SU-DHL-6 (cell line): ENCODE data around the gene ANTXR2.

Experiments used
- CTCF ChIP-seq: fragments of 200-600 bp; sonication (generic); IDR thresholded peaks from one replicate; pipeline ENCODE4 v1.5.1; 2017; ENCODE audit warnings: antibody characterized with exemption, mild to moderate bottlenecking, low read length, moderate library complexity; ENCODE audit not compliant: insufficient read depth, poor library complexity, severe bottlenecking
- EZH2phosphoT487 ChIP-seq: fragments of 200-600 bp; sonication (generic), shearing (Covaris generic); conservative IDR thresholded peaks from 2 replicates; pipeline ENCODE4 v1.6.1; 2018; ENCODE audit warnings: mild to moderate bottlenecking, antibody characterized with exemption, low read length, moderate library complexity, mixed read lengths

- TF ChIP-seq CTCF (no peak), EZH2phosphoT487 (no peak)
These were observed 216.8 kb downstream of the ANTXR2 start for GRCh38 chr4:79856196-79856595.
